Inferior parietal cortex (tissue), 1 donor: ENCODE data around the gene ALDH9A1.
"Not testable (repeated sequence)": the region's sequence is repeated elsewhere in the genome, so short reads cannot be mapped to it uniquely, and the experiment has no call there.

Experiments
- DNase-seq: peaks from one replicate; pipeline ENCODE4 v3.0.0-alpha.2; 2016; ENCODE audit errors: extremely low spot score

ALDH9A1 gene

GRCh38 chr1:165686971-165687433, 11.4 kb downstream of the ALDH9A1 start:
- no peak for DNase-seq

- DNase-seq, result no peak
Measured at GRCh38 chr1:165686121-165686970, 12.0 kb downstream of the ALDH9A1 start.

- no peak for DNase-seq
Measured at GRCh38 chr1:165683848-165684485, 14.4 kb downstream of the ALDH9A1 start.

- DNase-seq, result not testable (repeated sequence)
Measured at GRCh38 chr1:165680773-165681172, 17.6 kb downstream of the ALDH9A1 start.

GRCh38 chr1:165680303-165680702, 18.1 kb downstream of the ALDH9A1 start:
- no peak for DNase-seq

GRCh38 chr1:165679282-165680036, 18.9 kb downstream of the ALDH9A1 start:
- no peak for DNase-seq

- no peak for DNase-seq
Measured at GRCh38 chr1:165678509-165678908, 19.9 kb downstream of the ALDH9A1 start.

- DNase-seq, result no peak
Measured at GRCh38 chr1:165675794-165676193, 22.6 kb downstream of the ALDH9A1 start.

GRCh38 chr1:165674599-165674998, 23.8 kb downstream of the ALDH9A1 start:
- no peak for DNase-seq

- DNase-seq, result no peak
Measured at GRCh38 chr1:165671526-165671925, 26.8 kb downstream of the ALDH9A1 start.

GRCh38 chr1:165668184-165668583, 30.2 kb downstream of the ALDH9A1 start:
- no peak for DNase-seq

GRCh38 chr1:165666152-165666825, 32.1 kb downstream of the ALDH9A1 start:
- DNase-seq, result no peak

GRCh38 chr1:165662186-165662585, 36.2 kb downstream of the ALDH9A1 start:
- no peak for DNase-seq

- DNase-seq, result no peak
Measured at GRCh38 chr1:165661703-165662102, 36.7 kb downstream of the ALDH9A1 start.

GRCh38 chr1:165659581-165659895, 38.8 kb downstream of the ALDH9A1 start:
- DNase-seq, result no peak

- DNase-seq, result not testable (repeated sequence)
Measured at GRCh38 chr1:165658766-165659580, 39.4 kb downstream of the ALDH9A1 start.

GRCh38 chr1:165650981-165651625, 47.3 kb downstream of the ALDH9A1 start:
- DNase-seq, result no peak

- DNase-seq, result no peak
Measured at GRCh38 chr1:165648919-165649572, 49.3 kb downstream of the ALDH9A1 start.

GRCh38 chr1:165647970-165648369, 50.4 kb downstream of the ALDH9A1 start:
- DNase-seq, result no peak

GRCh38 chr1:165647517-165647916, 50.8 kb downstream of the ALDH9A1 start:
- DNase-seq, result no peak
